HEK293T (cell line): ENCODE results near the gene TMEM131L.

ENCODE experiments used
- SP1 ChIP-seq: fragments of 450-650 bp; IDR thresholded peaks from 2 replicates; pipeline ENCODE4 v1.6.1; 2017
- SUZ12 ChIP-seq: fragments of 450-650 bp; IDR thresholded peaks from 2 replicates; pipeline ENCODE4 v1.6.1; 2016; ENCODE audit warnings: mild to moderate bottlenecking

- TF ChIP-seq SUZ12: no peak
- TF ChIP-seq SP1: no peak
Measured at GRCh38 chr4:153464068-153464467, 2.1 kb upstream of the TMEM131L start.
